H1 (cell line): ENCODE data around the gene CACNB2. TPM values are rescaled to one million over a fixed set of nuclear protein-coding genes. Genes with fewer than 3 reads are reported as not detected.

ENCODE experiments used
- CTCF ChIA-PET: fragments of 300-600 bp; sonication (Branson Sonifier 250); formaldehyde crosslinking; loops from one replicate; lab custom pipeline; 2021; ENCODE audit not compliant: partially characterized antibody; lab: Charles Lee
- POLR2A ChIA-PET: fragments of 300-600 bp; sonication (Branson Sonifier 250); formaldehyde crosslinking; loops from one replicate; lab custom pipeline; 2021; ENCODE audit warnings: inconsistent platforms; ENCODE audit not compliant: partially characterized antibody; lab: Charles Lee
- DNase-seq, 2 experiments: peaks; one replicate each; pipeline versions ENCODE4 v3.0.0 to v3.0.0-alpha.2; 2010 to 2022; ENCODE audit warnings: low spot score in 2 of 2, low read depth in 1 of 2, mixed read lengths in 1 of 2
- FAIRE-seq: peaks from 2 replicates; lab custom pipeline; 2011; peaks lifted over from hg19 to GRCh38; lab: Jason Lieb, UNC
- H2AFZ ChIP-seq: 2 replicates; pipeline ENCODE4 v1.8.1; 2012; ENCODE audit warnings: low read length, inconsistent platforms
- H2AK5ac ChIP-seq: 2 replicates; pipeline ENCODE4 v1.6.1; 2013; ENCODE audit warnings: low read depth, low read length
- H2BK120ac ChIP-seq: replicated peaks from 2 replicates; pipeline ENCODE3; 2013; ENCODE audit warnings: low read depth, low read length, inconsistent platforms
- H2BK12ac ChIP-seq: 2 replicates; pipeline ENCODE4 v1.6.1; 2013; ENCODE audit warnings: low read depth, low read length
- H2BK15ac ChIP-seq: 2 replicates; pipeline ENCODE4 v1.6.1; 2013; ENCODE audit warnings: low read length
- H2BK20ac ChIP-seq: 2 replicates; pipeline ENCODE4 v1.6.1; 2013; ENCODE audit warnings: low read length
- H2BK5ac ChIP-seq: 2 replicates; pipeline ENCODE4 v1.6.1; 2013; ENCODE audit warnings: low read depth, low read length
- H3K14ac ChIP-seq: 2 replicates; pipeline ENCODE4 v1.6.1; 2013; ENCODE audit warnings: inconsistent platforms; ENCODE audit not compliant: insufficient read length
- H3K18ac ChIP-seq: 2 replicates; pipeline ENCODE4 v1.6.1; 2013; ENCODE audit warnings: low read length; ENCODE audit errors: extremely low read depth
- H3K23ac ChIP-seq: 2 replicates; pipeline ENCODE4 v1.6.1; 2013; ENCODE audit warnings: inconsistent platforms; ENCODE audit not compliant: insufficient read length
- H3K23me2 ChIP-seq: 2 replicates; pipeline ENCODE4 v1.6.1; 2013; ENCODE audit warnings: low read depth, low read length
- H3K27ac ChIP-seq: 2 replicates; pipeline ENCODE4 v1.6.1; 2011; ENCODE audit warnings: low read depth, low read length, inconsistent platforms
- H3K27me3 ChIP-seq, 4 experiments: replicated peaks in 1 of 4; 1 replicate in 1 of 4; 2 replicates in 3 of 4; pipeline versions ENCODE4 v1.6.1 to v1.8.1; 2011 to 2013; ENCODE audit warnings: low read length in 3 of 4, mild to moderate bottlenecking in 3 of 4, inconsistent platforms in 2 of 4, mixed read lengths in 2 of 4, moderate library complexity in 1 of 4; ENCODE audit not compliant: control insufficient read depth in 3 of 4, insufficient read depth in 3 of 4; ENCODE audit errors: extremely low read depth in 1 of 4
- H3K36me3 ChIP-seq, 4 experiments: 2 replicates each; pipeline versions ENCODE4 v1.6.1 to v1.8.1; 2011 to 2013; ENCODE audit warnings: mild to moderate bottlenecking in 4 of 4, low read length in 3 of 4, moderate library complexity in 2 of 4, control low read depth in 1 of 4, inconsistent platforms in 1 of 4; ENCODE audit not compliant: insufficient read depth in 4 of 4, control insufficient read depth in 2 of 4
- H3K4ac ChIP-seq: replicated peaks from 2 replicates; pipeline ENCODE3; 2013; ENCODE audit warnings: low read length, low read depth, mixed read lengths, inconsistent platforms; ENCODE audit not compliant: insufficient read length
- H3K4me1 ChIP-seq, 4 experiments: replicated peaks in 1 of 4; 1 replicate in 1 of 4; 2 replicates in 3 of 4; pipeline versions ENCODE4 v1.6.1 to v1.8.1; 2011 to 2013; ENCODE audit warnings: low read length in 3 of 4, inconsistent platforms in 2 of 4, mixed read lengths in 1 of 4; ENCODE audit not compliant: insufficient read depth in 4 of 4, control insufficient read depth in 3 of 4
- H3K4me2 ChIP-seq, 2 experiments: 2 replicates each; pipeline versions ENCODE4 v1.6.1 to v1.8.1; 2011 to 2013; ENCODE audit warnings: low read depth in 2 of 2, low read length in 2 of 2, control low read depth in 1 of 2, inconsistent platforms in 1 of 2, mild to moderate bottlenecking in 1 of 2; ENCODE audit not compliant: insufficient read depth in 1 of 2
- H3K4me3 ChIP-seq, 4 experiments: fragments of 200-600, 300-600 bp in 1 of 4; sonication (generic), shearing (Covaris generic), sonication (Bioruptor Twin) in 1 of 4; 2 replicates each; pipeline versions ENCODE4 v1.5.1 to v1.8.1; 2011 to 2016; ENCODE audit warnings: low read length in 4 of 4, low read depth in 3 of 4, control low read depth in 2 of 4, inconsistent platforms in 2 of 4, mild to moderate bottlenecking in 2 of 4, mixed read lengths in 1 of 4, moderate library complexity in 1 of 4; ENCODE audit not compliant: insufficient read depth in 2 of 4; ENCODE audit errors: extremely low read depth in 1 of 4
- H3K56ac ChIP-seq: replicated peaks from 2 replicates; pipeline ENCODE3; 2013; ENCODE audit warnings: low read depth, mild to moderate bottlenecking, mixed read lengths, low read length, inconsistent platforms; ENCODE audit not compliant: insufficient read length
- H3K79me1 ChIP-seq: 2 replicates; pipeline ENCODE4 v1.6.1; 2013; ENCODE audit warnings: low read depth, low read length, control low read depth
- H3K79me2 ChIP-seq, 2 experiments: 2 replicates each; pipeline versions ENCODE4 v1.6.1 to v1.8.1; 2012 to 2013; ENCODE audit warnings: low read length in 2 of 2, mild to moderate bottlenecking in 2 of 2, inconsistent platforms in 1 of 2; ENCODE audit not compliant: insufficient read depth in 2 of 2, control insufficient read depth in 1 of 2
- H3K9ac ChIP-seq, 4 experiments: replicated peaks in 1 of 4; 1 replicate in 1 of 4; 2 replicates in 3 of 4; pipeline versions ENCODE4 v1.6.1 to v1.8.1; 2011 to 2013; ENCODE audit warnings: low read depth in 3 of 4, low read length in 3 of 4, control low read depth in 2 of 4, mild to moderate bottlenecking in 2 of 4, moderate library complexity in 2 of 4, inconsistent platforms in 1 of 4; ENCODE audit errors: extremely low read depth in 1 of 4
- H3K9me3 ChIP-seq, 2 experiments: 2 replicates each; pipeline versions ENCODE4 v1.6.1 to v1.8.1; 2012 to 2013; ENCODE audit warnings: mild to moderate bottlenecking in 2 of 2, moderate library complexity in 2 of 2, control low read depth in 1 of 2, inconsistent platforms in 1 of 2, low read depth in 1 of 2, low read length in 1 of 2, mixed read lengths in 1 of 2; ENCODE audit not compliant: insufficient read depth in 2 of 2
- H4K20me1 ChIP-seq, 2 experiments: replicated peaks in 1 of 2; 2 replicates each; pipeline versions ENCODE3 to v1.8.1; 2011 to 2013; ENCODE audit warnings: inconsistent platforms in 2 of 2, low read length in 2 of 2, mild to moderate bottlenecking in 1 of 2; ENCODE audit not compliant: insufficient read depth in 2 of 2, control insufficient read depth in 1 of 2
- H4K5ac ChIP-seq: 2 replicates; pipeline ENCODE4 v1.6.1; 2013; ENCODE audit warnings: low read length, low read depth, mixed read lengths, inconsistent platforms; ENCODE audit not compliant: insufficient read length
- H4K8ac ChIP-seq: 2 replicates; pipeline ENCODE4 v1.8.0; 2013; ENCODE audit warnings: mild to moderate bottlenecking, moderate library complexity, low read length, inconsistent platforms; ENCODE audit not compliant: insufficient read depth; ENCODE audit errors: extremely low read depth
- H4K91ac ChIP-seq: replicated peaks from 2 replicates; pipeline ENCODE3; 2013; ENCODE audit warnings: low read length, mixed read lengths, inconsistent platforms; ENCODE audit not compliant: insufficient read length
- ASH2L ChIP-seq: fragments of 200-600, 300-600 bp; sonication (generic); IDR thresholded peaks from one replicate; pipeline ENCODE4 v1.7.1; 2017; ENCODE audit warnings: low read length
- EZH2 ChIP-seq: fragments of 200-600 bp; sonication (generic); IDR thresholded peaks from 2 replicates; pipeline ENCODE4 v1.7.1; 2012; ENCODE audit warnings: low read depth, mild to moderate bottlenecking, moderate library complexity, low read length, inconsistent platforms; ENCODE audit not compliant: severe bottlenecking
- GABPA ChIP-seq: IDR thresholded peaks from 2 replicates; pipeline ENCODE4 v1.6.1; 2011; ENCODE audit warnings: mild to moderate bottlenecking, low read length, moderate library complexity, borderline replicate concordance; ENCODE audit not compliant: insufficient read depth
- JUN ChIP-seq: IDR thresholded peaks from 2 replicates; pipeline ENCODE4 v1.6.1; 2011; ENCODE audit warnings: low read depth, mild to moderate bottlenecking, improper control_type of control experiment, low read length
- KDM1A ChIP-seq: fragments of 200-600, 300-600 bp; sonication (generic); IDR thresholded peaks from 2 replicates; pipeline ENCODE4 v1.7.1; 2016; ENCODE audit warnings: mild to moderate bottlenecking, low read length, borderline replicate concordance
- MAX ChIP-seq: IDR thresholded peaks from 2 replicates; pipeline ENCODE4 v1.6.1; 2012; ENCODE audit warnings: inconsistent platforms
- POLR2AphosphoS5 ChIP-seq: IDR thresholded peaks from 2 replicates; pipeline ENCODE4 v1.6.1; 2011; ENCODE audit warnings: low read depth, low read length
- RXRA ChIP-seq: IDR thresholded peaks from 2 replicates; pipeline ENCODE4 v1.6.1; 2011; ENCODE audit warnings: low read depth, mild to moderate bottlenecking, low read length, moderate library complexity; ENCODE audit not compliant: insufficient read depth
- SIRT6 ChIP-seq: IDR thresholded peaks from one replicate; pipeline ENCODE4 v1.7.1; 2012; ENCODE audit warnings: low read length, inconsistent platforms
- TAF1 ChIP-seq: IDR thresholded peaks from 2 replicates; pipeline ENCODE4 v1.6.1; 2011; ENCODE audit warnings: mild to moderate bottlenecking, low read depth, low read length
- TBP ChIP-seq: IDR thresholded peaks from 2 replicates; pipeline ENCODE4 v1.6.1; 2011; ENCODE audit warnings: low read depth, low read length, improper control_type of control experiment
- USF2 ChIP-seq: IDR thresholded peaks from 2 replicates; pipeline ENCODE4 v1.6.1; 2011; ENCODE audit warnings: low read length, improper control_type of control experiment
- WGBS, 2 experiments: shearing (Covaris generic) in 1 of 2; methylation state at CpG; one replicate each; pipeline versions ENCODE4 v1.1.6 to v1.1.7; 2013 to 2015; ENCODE audit warnings: low lambda C conversion rate in 2 of 2, mixed read lengths in 2 of 2, inconsistent platforms in 1 of 2, low coverage in 1 of 2, missing lambda C conversion rate in 1 of 2; ENCODE audit not compliant: insufficient replicate concordance in 2 of 2, insufficient coverage in 1 of 2, insufficient read length in 1 of 2; ENCODE audit errors: extremely low coverage in 1 of 2, missing lambda C conversion rate in 1 of 2; 5-methylcytosine and 5-hydroxymethylcytosine counted together
- polyA plus RNA-seq, 7 experiments: library from polyadenylated mRNA; depleted of rRNA in 3 of 7; stranded (reverse) in 5 of 7; unstranded in 2 of 7; fragments of >200 nt in 5 of 7; fragments of 200-250 nt in 2 of 7; gene quantifications; 1 replicate in 5 of 7; 2 replicates in 1 of 7; 4 replicates in 1 of 7; pipeline versions ENCODE4 v1.2.1 to v1.2.3, GENCODE V29; 2011 to 2013; ENCODE audit warnings: missing spikeins in 2 of 7, mixed read lengths in 2 of 7
- total RNA-seq: library from RNA; stranded (reverse); fragmentation: NEBNext Ultra II Directional; extraction: Animal tissue kit (Norgen Biotek cat#: 25700); gene quantifications from 2 replicates; pipeline ENCODE4 v1.2.1, GENCODE V29; 2021

CACNB2 gene
- total and polyA plus RNA-seq, 2 of the 8 experiments (the other 6 are each of a cell fraction or from before 2014, with no cell fraction given): 2.4 to 3.2 TPM

GRCh38 chr10:18325889-18326531, 185.8 kb downstream of the CACNB2 start:
- Histone ChIP-seq H4K5ac (no peak overlapping the region), H3K4me3 (no peak overlapping the region), H3K27me3 (no peaks in the 10 kb centered on the region), H2AK5ac (no peak overlapping the region), H2BK15ac (no peak overlapping the region), H3K36me3 (no peaks in the 10 kb centered on the region), H3K79me1 (no peaks in the 10 kb centered on the region), H4K91ac (no peak overlapping the region), H4K20me1 (no peaks in the 10 kb centered on the region), H3K23me2 (no peaks in the 10 kb centered on the region), H3K56ac (no peak overlapping the region), H2BK20ac (no peak overlapping the region), H2AFZ (no peak overlapping the region), H3K14ac (no peak overlapping the region), H3K9me3 (no peaks in the 10 kb centered on the region), H3K18ac (no peak overlapping the region), H3K4ac (no peak overlapping the region), H3K27ac (no peak overlapping the region), H2BK12ac (no peak overlapping the region), H3K23ac (no peak overlapping the region), H2BK5ac (no peak overlapping the region), H3K79me2 (no peaks in the 10 kb centered on the region), H3K4me1 (no peaks in the 10 kb centered on the region), H3K9ac (no peak overlapping the region), H4K8ac (no peak overlapping the region), H2BK120ac (no peak overlapping the region), H3K4me2 (no peak overlapping the region)
- FAIRE-seq (no peak), DNase-seq (no peak)
- TF ChIP-seq KDM1A (no peak), JUN (no peak), GABPA (no peak), MAX (no peak), ASH2L (no peak), SIRT6 (no peak), POLR2AphosphoS5 (no peak), USF2 (no peak), RXRA (no peak), TAF1 (no peak), EZH2 (no peak), TBP (no peak)
- 90% methylated on average over 5 of the region's 5 CpGs; no CpG with 5 or more reads in 1 of the 2 experiments for WGBS, 2 experiments
- ChIA-PET POLR2A (no interaction called here), CTCF (interaction anchor here (1.0 kb wide), 1 partner anchor 9 kb away, joined by 3 read pairs; no protein-coding TSS in a partner anchor)
